Activated CD4-positive, alpha-beta T cell treated with anti-CD3 and anti-CD28 coated beads, Interleukin-2, amount 50 U/mL, for 24 hours (primary cell): Measurements from ENCODE around the gene TRIM44.
"Not testable (repeated sequence)": the region's sequence is repeated elsewhere in the genome, so short reads cannot be mapped to it uniquely, and the experiment has no call there.

Source experiments
- DNase-seq, 2 donors: peaks; one replicate each; pipeline ENCODE4 v3.0.0-alpha.2; 2020; ENCODE audit warnings: low read depth in 1 of 2, low spot score in 1 of 2

TRIM44 gene

GRCh38 chr11:35810045-35810645 is 147.6 kb downstream of the TRIM44 start:
- DNase-seq = no peak

DNA sequence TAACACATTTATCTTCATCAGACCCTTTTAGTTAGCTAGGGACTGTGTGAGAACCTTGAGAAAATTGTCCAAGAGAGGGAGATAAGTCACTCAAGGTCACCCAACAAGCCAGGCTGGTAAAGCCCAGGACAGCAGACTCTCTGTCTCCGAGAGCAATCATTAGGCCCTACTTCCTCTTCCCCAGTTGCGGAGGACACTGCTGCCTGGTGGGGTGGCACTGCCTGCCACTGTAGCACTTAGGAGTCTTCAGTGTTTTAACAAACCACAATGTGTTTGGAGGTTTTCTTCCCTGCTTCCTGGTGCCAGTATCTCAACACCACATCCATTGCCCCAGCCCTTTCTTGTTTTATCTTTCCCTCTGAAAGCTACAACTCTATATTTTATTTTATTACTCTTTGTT is 149.2 kb downstream of the TRIM44 start:
- no peak for DNase-seq

DNA sequence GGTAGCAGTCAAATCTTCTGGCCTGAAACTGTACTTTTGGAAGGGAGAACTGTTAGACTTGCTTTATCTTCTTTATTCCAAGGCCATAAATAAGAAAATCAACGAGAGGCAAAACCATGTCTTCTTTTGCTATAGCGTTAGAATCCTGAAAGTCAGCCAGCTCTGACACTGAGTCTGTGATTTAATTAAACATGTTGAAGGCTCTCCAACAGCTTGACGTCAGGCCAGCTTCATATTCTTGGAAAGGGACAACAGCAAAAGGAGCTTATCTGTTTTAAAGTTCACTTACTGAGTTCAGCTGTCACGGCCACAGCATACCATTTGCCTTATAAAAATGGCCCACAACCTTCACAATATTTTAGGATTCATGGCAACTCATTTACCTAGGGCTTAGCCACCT is 150.3 kb downstream of the TRIM44 start:
- no peak for DNase-seq

- no peak for DNase-seq
Observed at GRCh38 chr11:35814081-35814695, 151.6 kb downstream of the TRIM44 start.

- no peak for DNase-seq
Observed at GRCh38 chr11:35814720-35815305, 152.2 kb downstream of the TRIM44 start.

GRCh38 chr11:35815556-35816315 is 153.2 kb downstream of the TRIM44 start:
- DNase-seq = no peak

DNA sequence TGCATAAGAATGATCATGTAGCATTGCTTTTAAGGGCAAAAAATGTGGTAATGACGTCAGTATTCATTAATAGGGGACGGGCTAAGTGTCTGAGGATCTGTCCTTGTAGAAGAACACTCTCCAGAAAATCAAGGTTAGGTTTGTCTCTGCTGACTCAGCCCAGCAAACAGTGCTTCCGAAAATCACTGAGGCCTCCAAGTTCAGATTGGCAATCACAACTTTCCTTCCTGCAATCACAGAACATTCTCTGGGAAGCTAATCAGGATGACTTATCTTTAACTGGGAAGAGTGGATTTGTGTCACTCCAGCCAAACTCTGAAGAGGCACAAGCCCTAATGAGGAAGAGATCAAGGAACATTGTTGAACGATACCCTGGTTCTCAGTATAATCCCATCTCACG is 158.0 kb downstream of the TRIM44 start:
- no peak for DNase-seq

GRCh38 chr11:35822815-35823495 is 160.4 kb downstream of the TRIM44 start:
- DNase-seq = no peak

GRCh38 chr11:35823742-35824298 is 161.2 kb downstream of the TRIM44 start:
- DNase-seq = no peak

DNA sequence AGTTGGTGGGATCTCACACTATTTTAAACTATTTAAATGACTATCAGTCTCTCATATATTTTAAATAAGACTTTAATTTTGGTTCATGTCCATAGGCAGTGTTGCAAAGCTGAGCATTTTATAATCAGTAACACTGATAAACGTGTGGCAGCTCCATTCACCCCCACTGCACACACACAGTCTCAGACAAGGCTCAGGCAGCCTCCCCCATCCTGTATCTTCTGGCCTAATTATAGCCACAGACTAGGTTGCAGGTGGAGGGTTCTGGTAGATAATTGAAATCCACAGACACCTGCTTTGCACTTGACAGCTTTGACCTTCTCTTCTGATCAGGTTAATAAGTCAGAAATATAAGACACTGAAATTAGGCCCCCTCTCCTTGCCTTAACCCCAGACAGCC is 162.8 kb downstream of the TRIM44 start:
- DNase-seq = no peak

DNA sequence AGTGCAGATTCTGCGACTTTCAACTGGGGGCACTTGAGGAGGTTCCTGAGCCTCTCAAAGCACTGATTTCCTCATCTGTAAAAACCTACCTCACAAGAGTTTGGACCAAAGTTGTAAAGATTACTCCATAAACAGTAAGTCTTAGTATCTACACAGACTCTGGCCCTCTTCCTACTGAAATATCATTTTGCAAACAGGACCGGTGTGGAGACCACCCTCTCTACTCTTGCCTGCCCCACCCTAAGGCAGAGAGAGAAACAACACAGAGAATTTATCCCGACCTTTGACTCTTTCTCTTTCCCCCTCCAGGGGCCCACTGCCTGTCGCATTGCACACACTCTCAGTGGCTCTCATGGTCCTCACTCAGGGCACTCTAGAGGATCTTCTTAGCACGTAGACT is 163.4 kb downstream of the TRIM44 start:
- DNase-seq = no peak

GRCh38 chr11:35826949-35827348 is 164.4 kb downstream of the TRIM44 start:
- no peak for DNase-seq

GRCh38 chr11:35836205-35836604 is 173.6 kb downstream of the TRIM44 start:
- no peak for DNase-seq

GRCh38 chr11:35838071-35838470 is 175.5 kb downstream of the TRIM44 start:
- DNase-seq = no peak

DNA sequence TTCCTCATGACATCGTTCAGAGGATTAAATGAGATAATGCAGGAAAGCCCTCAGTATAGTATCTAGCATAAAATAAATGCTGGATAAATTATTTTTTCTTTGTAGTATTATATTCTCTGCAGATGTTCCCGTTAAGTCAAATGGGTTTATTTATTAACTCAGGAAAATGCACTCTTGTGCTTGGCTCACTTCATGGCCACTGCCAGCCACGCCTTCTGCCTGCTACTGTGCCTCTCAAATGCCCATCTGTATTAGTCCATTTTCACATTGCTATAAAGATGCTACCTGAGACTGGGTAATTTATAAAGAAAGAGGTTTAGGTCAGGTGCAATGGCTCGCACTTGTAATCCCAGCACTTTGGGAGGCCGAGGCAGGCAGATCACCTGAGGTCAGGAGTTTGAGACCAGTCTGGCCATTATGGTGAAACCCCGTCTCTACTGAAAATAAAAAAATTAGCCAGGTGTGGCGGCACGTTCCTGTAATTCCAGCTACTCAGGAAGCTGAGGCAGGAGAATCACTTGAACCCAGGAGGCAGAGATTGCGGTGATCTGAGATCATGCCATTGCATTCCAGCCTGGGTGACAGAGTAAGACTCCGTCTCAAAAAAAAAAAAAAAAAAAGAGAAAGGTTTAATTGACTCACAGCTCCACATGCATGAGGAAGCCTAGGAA is 176.3 kb downstream of the TRIM44 start:
- not testable (repeated sequence) for DNase-seq

DNA sequence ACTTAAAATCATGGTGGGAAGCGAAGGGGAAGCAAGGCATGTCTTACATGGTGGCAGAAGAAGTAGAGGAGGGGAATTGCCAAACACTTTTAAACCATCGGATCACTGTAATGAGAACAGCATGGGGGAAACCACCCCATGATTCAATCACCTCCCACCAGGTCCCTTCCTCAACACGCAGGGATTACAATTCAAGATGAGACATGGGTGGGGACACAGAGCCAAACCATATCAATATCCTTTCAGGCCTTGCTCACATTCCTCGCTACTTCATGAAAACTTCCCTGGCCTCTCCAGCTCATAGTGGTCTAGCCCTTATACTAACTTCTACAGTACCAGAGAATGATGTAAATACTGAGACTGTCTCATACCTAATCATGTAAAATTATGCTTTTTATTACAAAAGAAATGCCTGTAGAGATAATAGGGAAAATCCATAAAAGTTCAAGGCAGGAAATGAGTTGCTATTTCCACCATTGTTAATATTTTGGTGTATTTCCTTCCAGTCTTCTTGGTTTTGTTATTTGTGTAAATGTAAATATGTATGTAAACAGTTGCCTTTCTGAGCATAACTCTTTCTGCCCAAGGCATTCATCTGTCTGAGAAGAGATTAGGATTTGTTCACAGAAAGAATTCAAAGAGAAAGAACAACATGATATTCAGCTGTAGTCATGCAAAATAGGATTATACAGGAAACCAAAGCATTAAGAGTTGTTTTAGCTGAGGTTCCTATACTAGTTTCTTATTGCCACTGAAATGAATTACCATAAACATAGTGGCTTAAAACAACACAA is 177.0 kb downstream of the TRIM44 start:
- DNase-seq = no peak

DNA sequence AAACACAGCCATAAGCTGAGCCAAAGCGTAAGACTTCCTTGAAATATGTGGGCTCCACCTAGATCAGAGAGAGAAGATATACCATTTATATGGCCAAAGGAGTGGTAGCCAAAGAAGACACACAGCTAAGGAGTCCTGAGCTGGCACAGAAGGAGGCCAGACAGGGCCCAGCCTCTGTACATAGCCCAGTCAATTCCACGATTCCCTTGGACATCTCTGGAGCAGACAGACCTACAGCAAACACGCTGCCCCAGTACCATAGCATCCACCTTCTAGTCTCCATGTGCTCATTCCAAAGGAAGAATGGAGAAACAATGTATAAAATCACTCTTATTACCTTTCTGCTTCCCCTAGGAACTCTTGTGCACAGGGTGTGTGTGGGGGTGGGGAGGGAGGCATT is 179.2 kb downstream of the TRIM44 start:
- DNase-seq = no peak

- DNase-seq = no peak
Observed at GRCh38 chr11:35842958-35843357, 180.4 kb downstream of the TRIM44 start.

DNA sequence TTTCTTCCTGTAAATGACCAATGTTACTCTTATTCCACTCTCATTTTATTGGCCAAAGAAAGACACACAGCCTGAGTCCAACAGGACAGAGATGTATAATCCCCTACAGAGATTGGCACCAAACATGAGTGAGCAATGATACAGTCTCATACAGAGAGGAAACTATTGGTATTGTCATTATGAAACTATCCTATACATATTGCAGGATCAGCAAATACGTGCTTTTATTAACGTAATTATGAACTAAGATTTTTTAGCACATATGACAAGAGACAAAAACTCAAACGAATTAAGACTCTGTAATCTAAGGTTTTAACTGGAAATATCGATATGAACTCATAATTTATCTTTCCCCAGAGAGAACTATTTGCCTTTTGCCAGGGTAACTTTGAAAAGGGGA is 182.0 kb downstream of the TRIM44 start:
- no peak for DNase-seq

GRCh38 chr11:35845860-35846259 is 183.3 kb downstream of the TRIM44 start:
- DNase-seq = no peak
